ENCODE data around the gene CEP44.

GRCh38 chr4:174265916-174266315 is 17.8 kb upstream of the CEP44 start:
- no peak for TF ChIP-seq FOXP2 (optimal IDR thresholded peaks at IDR 0.05; ENCODE audit: borderline replicate concordance, extremely low read depth, extremely low read length, insufficient read depth)
- TF ChIP-seq POLR2AphosphoS5 (IDR thresholded peaks at IDR 0.05; ENCODE audit: low read depth, low read length): no peak
